Neural progenitor cell (in vitro differentiated cells): ENCODE measurements around the gene PUM2. TPM values are rescaled to one million over a fixed set of nuclear protein-coding genes. Genes with fewer than 3 reads are reported as not detected.

ENCODE experiments used
- DNase-seq: peaks from one replicate; pipeline ENCODE4 v3.0.0-alpha.2; 2016; ENCODE audit warnings: low spot score
- H2AFZ ChIP-seq: fragments of 200-600 bp; sonication (generic); replicated peaks from 2 replicates; pipeline ENCODE4 v1.6.1; 2016; ENCODE audit warnings: antibody characterized with exemption
- H3F3A ChIP-seq: fragments of 200-600 bp; sonication (generic); 2 replicates; pipeline ENCODE4 v1.6.1; 2016; ENCODE audit warnings: antibody characterized with exemption, low read depth
- H3K27ac ChIP-seq: fragments of 200-600 bp; sonication (generic); 2 replicates; pipeline ENCODE4 v1.5.1; 2016; ENCODE audit warnings: mild to moderate bottlenecking
- H3K27me3 ChIP-seq: fragments of 200-600 bp; sonication (generic); 2 replicates; pipeline ENCODE4 v1.6.1; 2016; ENCODE audit warnings: mild to moderate bottlenecking, moderate library complexity
- H3K36me3 ChIP-seq: fragments of 200-600 bp; sonication (generic); 2 replicates; pipeline ENCODE4 v1.5.1; 2016
- H3K4me1 ChIP-seq: fragments of 200-600 bp; sonication (generic); 2 replicates; pipeline ENCODE4 v1.6.1; 2016; ENCODE audit warnings: mixed run types
- H3K4me2 ChIP-seq: fragments of 200-600 bp; sonication (generic); 2 replicates; pipeline ENCODE4 v1.6.1; 2016
- H3K4me3 ChIP-seq: fragments of 200-600 bp; sonication (generic); 2 replicates; pipeline ENCODE4 v1.5.1; 2016
- H3K79me2 ChIP-seq: fragments of 200-600 bp; sonication (generic); 2 replicates; pipeline ENCODE4 v1.6.1; 2016; ENCODE audit warnings: low read depth
- H3K9ac ChIP-seq: fragments of 200-600 bp; sonication (generic); 2 replicates; pipeline ENCODE4 v1.6.1; 2016
- H3K9me3 ChIP-seq: fragments of 200-600 bp; sonication (generic); 2 replicates; pipeline ENCODE4 v1.5.1; 2016; ENCODE audit warnings: low read depth
- H4K20me1 ChIP-seq: fragments of 200-600 bp; sonication (generic); 2 replicates; pipeline ENCODE4 v1.6.1; 2016; ENCODE audit warnings: low read depth
- H3K27ac Mint-ChIP-seq: 3 replicates; pipeline ENCODE4 v1.8.0; 2021; ENCODE audit warnings: mixed read lengths
- H3K27me3 Mint-ChIP-seq: 2 replicates; pipeline ENCODE4 v1.8.0; 2022; ENCODE audit warnings: low read depth, mild to moderate bottlenecking, inconsistent platforms, moderate library complexity, mixed read lengths; ENCODE audit not compliant: insufficient read depth
- H3K36me3 Mint-ChIP-seq: 3 replicates; pipeline ENCODE4 v1.8.0; 2021; ENCODE audit warnings: mixed read lengths
- H3K4me1 Mint-ChIP-seq: 3 replicates; pipeline ENCODE4 v1.8.0; 2021; ENCODE audit warnings: mixed read lengths
- H3K4me3 Mint-ChIP-seq: 3 replicates; pipeline ENCODE4 v1.8.0; 2021; ENCODE audit warnings: mild to moderate bottlenecking, moderate library complexity, mixed read lengths
- H3K9me3 Mint-ChIP-seq: 3 replicates; pipeline ENCODE4 v1.8.0; 2020; ENCODE audit warnings: mixed read lengths
- EZH2 ChIP-seq: fragments of 200-600 bp; sonication (generic); IDR thresholded peaks from 2 replicates; pipeline ENCODE4 v1.6.1; 2017; ENCODE audit warnings: antibody characterized with exemption, mild to moderate bottlenecking, moderate library complexity
- EZH2phosphoT487 ChIP-seq: fragments of 200-600 bp; sonication (generic); IDR thresholded peaks from 2 replicates; pipeline ENCODE4 v1.6.1; 2017; ENCODE audit warnings: antibody characterized with exemption
- total RNA-seq: library from RNA; depleted of rRNA; stranded (reverse); fragments of >200 nt; gene quantifications from 2 replicates; pipeline ENCODE4 v1.2.3, GENCODE V29; 2015; ENCODE audit warnings: low replicate concordance
- TF ChIP-seq, protein P1 (sequence below): fragments of 200-600 bp; sonication (generic); IDR thresholded peaks from 2 replicates; pipeline ENCODE4 v1.5.1; 2017; ENCODE audit warnings: antibody characterized with exemption, mild to moderate bottlenecking

PUM2 gene
- total RNA-seq, 1 donor from 2014 or later: 88.4 TPM

DNA sequence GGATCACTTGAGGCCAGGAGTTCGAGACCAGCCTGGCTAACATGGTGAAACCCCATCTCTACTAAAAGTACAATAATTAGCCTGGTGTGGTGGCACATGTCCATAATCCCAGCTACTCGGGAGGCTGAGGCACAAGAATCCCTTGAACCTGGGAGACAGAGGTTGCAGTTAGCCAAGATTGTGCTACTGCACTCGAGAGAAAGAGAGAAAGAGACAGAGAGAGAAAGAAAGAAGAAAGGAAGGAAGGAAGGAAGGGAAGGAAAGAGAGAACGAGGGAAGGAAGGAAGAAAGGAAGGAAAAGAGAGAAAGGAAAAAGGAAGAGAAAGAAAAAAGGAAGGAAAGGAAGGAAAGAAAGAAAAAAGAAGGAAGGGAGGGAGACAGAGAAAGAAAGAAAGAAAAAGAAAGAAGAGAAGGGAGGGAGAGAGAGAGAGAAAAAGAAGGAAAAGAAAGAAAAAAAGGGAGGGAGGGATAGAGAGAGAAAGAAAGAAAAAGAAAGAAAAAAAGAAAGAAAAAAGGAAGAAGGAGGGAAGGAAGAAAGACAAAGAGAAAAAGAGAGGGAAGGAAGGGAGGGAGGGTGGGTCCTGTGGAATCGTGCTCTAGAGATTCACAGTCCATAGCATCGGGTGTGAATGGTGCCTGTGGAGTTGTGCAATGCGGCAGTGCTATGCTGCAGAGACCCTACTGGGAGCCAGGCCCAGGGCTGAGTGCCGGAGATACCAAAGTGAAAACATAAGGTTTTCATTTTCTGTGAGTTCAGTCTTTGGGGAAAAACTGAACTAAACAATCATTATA lies 121.1 kb downstream of the PUM2 start:
- Histone ChIP-seq H3K9ac (no peak overlapping the region), H3K4me2 (no peak overlapping the region), H3F3A (peaks cover 16% of the 10 kb centered on the region), H2AFZ (no peak overlapping the region), H3K4me3 (no peak overlapping the region), H3K27ac (no peak overlapping the region), H3K4me1 (peaks cover 5% of the 10 kb centered on the region), H3K27me3 (peaks cover 9% of the 10 kb centered on the region), H3K9me3 (no peaks in the 10 kb centered on the region), H4K20me1 (no peaks in the 10 kb centered on the region), H3K79me2 (peaks cover under 1% of the 10 kb centered on the region), H3K36me3 (no peaks in the 10 kb centered on the region)
- Mint-ChIP-seq H3K36me3 (no peaks in the 10 kb centered on the region), H3K27ac (no peak overlapping the region), H3K9me3 (no peaks in the 10 kb centered on the region), H3K4me1 (peaks cover 3% of the 10 kb centered on the region), H3K4me3 (peak overlapping the region; percentile 46), H3K27me3 (peaks cover 16% of the 10 kb centered on the region)
- no peak for DNase-seq
- no peak for TF ChIP-seq EZH2
- TF ChIP-seq, protein P1, sequence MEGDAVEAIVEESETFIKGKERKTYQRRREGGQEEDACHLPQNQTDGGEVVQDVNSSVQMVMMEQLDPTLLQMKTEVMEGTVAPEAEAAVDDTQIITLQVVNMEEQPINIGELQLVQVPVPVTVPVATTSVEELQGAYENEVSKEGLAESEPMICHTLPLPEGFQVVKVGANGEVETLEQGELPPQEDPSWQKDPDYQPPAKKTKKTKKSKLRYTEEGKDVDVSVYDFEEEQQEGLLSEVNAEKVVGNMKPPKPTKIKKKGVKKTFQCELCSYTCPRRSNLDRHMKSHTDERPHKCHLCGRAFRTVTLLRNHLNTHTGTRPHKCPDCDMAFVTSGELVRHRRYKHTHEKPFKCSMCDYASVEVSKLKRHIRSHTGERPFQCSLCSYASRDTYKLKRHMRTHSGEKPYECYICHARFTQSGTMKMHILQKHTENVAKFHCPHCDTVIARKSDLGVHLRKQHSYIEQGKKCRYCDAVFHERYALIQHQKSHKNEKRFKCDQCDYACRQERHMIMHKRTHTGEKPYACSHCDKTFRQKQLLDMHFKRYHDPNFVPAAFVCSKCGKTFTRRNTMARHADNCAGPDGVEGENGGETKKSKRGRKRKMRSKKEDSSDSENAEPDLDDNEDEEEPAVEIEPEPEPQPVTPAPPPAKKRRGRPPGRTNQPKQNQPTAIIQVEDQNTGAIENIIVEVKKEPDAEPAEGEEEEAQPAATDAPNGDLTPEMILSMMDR: no peak
- TF ChIP-seq EZH2phosphoT487: no peak

DNA sequence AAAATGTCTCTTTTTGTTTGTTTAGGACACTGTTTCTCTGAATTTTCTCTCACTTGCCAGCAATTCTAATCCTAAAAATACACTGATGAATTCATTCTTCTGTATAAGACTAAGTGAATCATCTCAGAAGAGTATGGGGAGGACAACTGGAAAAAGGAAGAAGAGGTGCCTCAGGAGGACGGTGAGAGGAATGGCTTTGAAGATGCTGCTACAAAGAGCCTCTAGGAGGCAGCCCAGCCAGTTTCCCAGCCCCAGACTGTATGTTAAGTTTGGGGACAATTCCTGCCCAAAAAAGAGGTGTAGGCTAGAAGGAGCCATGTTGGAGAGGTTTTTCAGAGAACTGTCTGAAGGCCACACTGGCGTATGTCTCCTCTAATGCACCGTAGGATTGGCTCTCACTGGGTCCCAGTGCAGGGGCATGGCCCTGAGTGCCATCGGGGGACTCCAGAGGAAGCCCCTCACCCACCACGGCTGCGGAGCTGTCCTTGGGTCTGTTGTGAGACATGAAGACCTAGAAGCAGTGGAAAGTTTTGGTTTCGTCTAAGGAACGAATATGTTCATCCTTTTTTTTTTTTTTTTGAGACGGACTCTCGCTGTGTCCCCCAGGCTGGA lies 122.6 kb downstream of the PUM2 start:
- Histone ChIP-seq H3F3A (peaks cover 18% of the 10 kb centered on the region), H3K79me2 (peaks cover 13% of the 10 kb centered on the region), H3K27ac (no peak overlapping the region), H3K4me2 (no peak overlapping the region), H3K4me1 (peaks cover 6% of the 10 kb centered on the region), H3K36me3 (no peaks in the 10 kb centered on the region), H3K27me3 (peaks cover 9% of the 10 kb centered on the region), H3K9me3 (no peaks in the 10 kb centered on the region), H3K9ac (no peak overlapping the region), H3K4me3 (no peak overlapping the region), H2AFZ (no peak overlapping the region), H4K20me1 (peaks cover 1% of the 10 kb centered on the region)
- H3K27ac Mint-ChIP-seq: no peak overlapping the region
- no peak for TF ChIP-seq EZH2phosphoT487
- TF ChIP-seq, protein P1: peak; percentile 6
- TF ChIP-seq EZH2: no peak
- H3K4me3 Mint-ChIP-seq: no peak overlapping the region
- DNase-seq: no peak
- H3K27me3 Mint-ChIP-seq: peaks cover 16% of the 10 kb centered on the region
- no peaks in the 10 kb centered on the region for H3K9me3 Mint-ChIP-seq
- H3K4me1 Mint-ChIP-seq: peaks cover 5% of the 10 kb centered on the region
- H3K36me3 Mint-ChIP-seq: no peaks in the 10 kb centered on the region

DNA sequence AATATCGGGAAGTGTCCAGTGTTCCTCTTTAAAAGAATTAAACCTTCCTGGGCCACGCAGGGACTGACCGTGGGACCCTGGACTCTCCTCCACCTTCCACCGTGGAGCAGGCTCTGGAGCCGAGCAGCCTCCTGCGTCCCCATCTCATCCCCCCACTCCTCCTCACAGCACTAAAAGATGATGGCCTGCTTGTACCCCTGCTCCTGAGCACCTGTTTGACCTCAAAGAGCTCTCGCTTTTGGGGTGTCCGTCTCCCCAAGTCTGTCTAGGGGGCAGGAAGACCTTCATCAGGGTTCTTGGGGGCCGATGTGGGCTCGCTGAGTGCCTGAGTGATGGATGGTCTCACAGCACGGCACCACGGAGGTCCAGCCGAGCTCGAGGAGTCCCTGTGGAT lies 124.5 kb downstream of the PUM2 start:
- Histone ChIP-seq H3K9me3 (no peaks in the 10 kb centered on the region), H3K4me3 (no peak overlapping the region), H2AFZ (no peak overlapping the region), H4K20me1 (peaks cover 20% of the 10 kb centered on the region), H3K27me3 (peaks cover 9% of the 10 kb centered on the region), H3K4me1 (peaks cover 24% of the 10 kb centered on the region), H3F3A (peaks cover 24% of the 10 kb centered on the region), H3K4me2 (no peak overlapping the region), H3K9ac (no peak overlapping the region), H3K36me3 (no peaks in the 10 kb centered on the region), H3K27ac (no peak overlapping the region), H3K79me2 (peaks cover 32% of the 10 kb centered on the region)
- no peaks in the 10 kb centered on the region for H3K9me3 Mint-ChIP-seq
- H3K4me1 Mint-ChIP-seq: peaks cover 23% of the 10 kb centered on the region
- DNase-seq: no peak
- TF ChIP-seq EZH2phosphoT487 (no peak), EZH2 (no peak)
- TF ChIP-seq, protein P1: no peak
- H3K36me3 Mint-ChIP-seq: no peaks in the 10 kb centered on the region
- H3K27me3 Mint-ChIP-seq: peaks cover 16% of the 10 kb centered on the region
- peak overlapping the region; percentile 86 for H3K4me3 Mint-ChIP-seq
- no peak overlapping the region for H3K27ac Mint-ChIP-seq
